HG02870 (cell line): ENCODE measurements around the gene MON2.
"Not testable (repeated sequence)": the region's sequence is repeated elsewhere in the genome, so short reads cannot be mapped to it uniquely, and the experiment has no call there.

ENCODE experiments used
- ATAC-seq: cut with Tn5 transposase; IDR thresholded peaks from one replicate; pipeline ENCODE4 v1.9.1; 2021; ENCODE audit warnings: mild to moderate bottlenecking, moderate library complexity; ENCODE audit not compliant: unreplicated experiment

Gene MON2

GRCh38 chr12:62466594-62467491, at the start of gene MON2:
MON2 (plus strand) TSS chr12:62466826; CDS start chr12:62467208, 382 bp downstream.
- ATAC-seq, result peak; percentile 93

GRCh38 chr12:62426089-62426488, 40.5 kb upstream of the MON2 start:
- no peak for ATAC-seq

DNA sequence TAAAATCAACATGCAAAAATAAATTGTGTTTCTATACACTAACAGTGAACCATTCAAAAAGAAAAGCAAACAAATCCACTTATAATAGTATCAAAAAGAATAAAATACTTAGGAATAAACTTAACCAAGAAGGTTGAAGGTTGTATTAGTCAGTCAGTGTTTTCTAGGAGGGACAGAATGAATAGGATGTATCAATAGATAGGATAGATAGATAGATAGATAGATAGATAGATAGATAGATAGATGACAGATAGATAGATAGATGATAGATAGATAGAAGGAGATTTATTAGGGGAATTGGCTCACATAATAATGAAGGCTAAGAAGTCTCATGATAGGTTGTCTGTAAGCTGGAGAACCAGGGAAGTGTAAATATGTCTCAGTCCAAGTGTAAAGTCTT, 37.2 kb upstream of the MON2 start:
- ATAC-seq, result no peak

- ATAC-seq, result no peak
Observed at GRCh38 chr12:62434494-62435302, 31.9 kb upstream of the MON2 start.

GRCh38 chr12:62435303-62436163, 31.1 kb upstream of the MON2 start:
- peak; percentile 85 for ATAC-seq

- no peak for ATAC-seq
Observed at GRCh38 chr12:62436164-62436503, 30.5 kb upstream of the MON2 start.

GRCh38 chr12:62438098-62438692, 28.4 kb upstream of the MON2 start:
- ATAC-seq, result no peak

- ATAC-seq, result no peak
Observed at GRCh38 chr12:62446754-62447452, 19.7 kb upstream of the MON2 start.

GRCh38 chr12:62448436-62448835, 18.2 kb upstream of the MON2 start:
- no peak for ATAC-seq

DNA sequence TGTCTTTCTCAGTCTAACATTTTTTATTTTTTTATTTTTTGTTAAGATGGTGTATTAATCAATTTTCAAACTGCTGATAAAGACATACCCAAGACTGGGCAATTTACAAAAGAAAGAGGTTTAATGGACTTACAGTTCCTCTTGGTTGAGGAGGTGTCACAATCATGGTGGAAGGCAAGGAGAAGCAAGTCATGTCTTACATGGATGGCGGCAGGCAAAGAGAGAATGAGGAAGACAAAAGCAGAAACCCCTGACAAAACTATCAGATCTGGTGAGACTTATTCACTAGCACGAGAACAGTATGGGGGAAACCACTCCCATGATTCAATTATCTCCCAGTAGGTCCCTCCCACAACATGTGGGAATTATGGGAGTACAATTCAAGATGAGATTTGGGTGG, 11.2 kb upstream of the MON2 start:
- not testable (repeated sequence) for ATAC-seq

DNA sequence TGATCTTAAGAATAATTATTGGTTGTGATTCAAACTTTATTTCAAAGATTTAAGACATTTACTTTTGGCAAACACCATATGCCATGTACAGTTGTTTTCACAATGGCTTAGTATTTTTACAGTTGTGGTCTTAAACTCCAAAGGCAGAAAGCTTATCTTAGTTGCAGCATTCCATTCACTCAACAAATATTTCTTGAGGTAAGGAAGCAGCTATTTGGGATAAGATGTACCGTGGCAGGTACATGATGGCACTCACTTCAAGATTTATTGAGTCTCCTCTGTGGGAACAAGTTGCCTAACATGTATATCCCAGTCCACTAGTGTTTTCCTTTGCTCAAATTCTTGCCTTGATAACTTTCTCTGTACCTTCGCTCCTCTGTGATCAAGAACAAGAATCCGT, 8.0 kb upstream of the MON2 start:
- ATAC-seq, result no peak

GRCh38 chr12:62459976-62460375, 6.7 kb upstream of the MON2 start:
- ATAC-seq, result no peak

DNA sequence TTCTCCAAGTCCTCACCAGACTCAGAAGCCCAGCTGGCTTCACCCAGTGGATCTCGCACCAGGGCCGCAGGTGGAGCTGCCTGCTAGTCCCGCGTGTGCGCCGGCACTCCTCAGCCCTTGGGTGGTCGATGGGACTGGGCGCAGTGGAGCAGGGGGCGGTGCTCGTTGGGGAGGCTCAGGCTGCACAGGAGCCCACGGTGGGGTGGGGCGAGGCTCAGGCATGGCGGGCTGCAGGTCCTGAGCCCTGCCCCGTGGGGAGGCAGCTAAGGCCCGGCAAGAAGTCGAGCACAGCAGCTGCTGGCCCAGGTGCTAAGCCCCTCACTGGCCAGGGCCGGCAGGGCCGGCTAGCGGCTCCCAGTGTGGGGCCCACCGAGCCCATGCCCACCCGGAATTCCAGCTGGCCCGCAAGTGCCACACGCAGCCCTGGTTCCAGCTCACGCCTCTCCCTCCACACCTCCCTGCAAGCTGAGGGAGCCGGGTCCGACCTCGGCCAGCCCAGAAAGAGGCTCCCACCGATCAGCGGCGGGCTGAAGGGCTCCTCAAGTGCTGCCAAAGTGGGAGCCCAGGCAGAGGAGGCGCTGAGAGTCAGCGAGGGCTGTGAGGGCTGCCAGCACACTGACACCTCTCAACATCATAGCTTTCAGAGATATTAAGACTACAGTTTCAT, 5.3 kb upstream of the MON2 start:
- not testable (repeated sequence) for ATAC-seq

- not testable (repeated sequence) for ATAC-seq
Observed at GRCh38 chr12:62463252-62463651, 3.4 kb upstream of the MON2 start.

GRCh38 chr12:62466018-62466593, 520 bp upstream of the MON2 start:
- peak; percentile 36 for ATAC-seq

GRCh38 chr12:62468397-62468796, 1.8 kb downstream of the MON2 start:
- ATAC-seq, result no peak

GRCh38 chr12:62468935-62469334, 2.3 kb downstream of the MON2 start:
- ATAC-seq, result no peak

DNA sequence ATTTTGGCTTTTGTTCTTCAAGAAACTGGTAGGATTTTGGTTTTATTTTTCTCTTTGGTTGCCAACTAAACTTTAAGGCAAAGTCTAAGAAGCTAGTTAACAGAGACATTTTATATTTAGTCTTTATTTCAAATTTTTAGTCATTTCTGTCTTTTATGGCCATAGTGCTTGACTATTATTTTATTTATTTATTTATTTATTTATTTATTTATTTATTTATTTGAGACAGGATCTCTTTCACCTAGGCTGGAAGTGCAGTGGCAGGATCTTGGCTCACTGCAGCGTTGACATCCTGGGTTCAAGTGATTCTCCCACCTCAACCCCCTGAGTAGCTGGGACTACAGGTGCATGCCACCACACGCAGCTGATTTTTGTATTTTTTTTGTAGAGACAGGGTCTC, 3.1 kb downstream of the MON2 start:
- ATAC-seq, result no peak

GRCh38 chr12:62471734-62472133, 5.1 kb downstream of the MON2 start:
- no peak for ATAC-seq
